ENCODE measurements around the gene LAMTOR3. TPM values are rescaled to one million over a fixed set of nuclear protein-coding genes. Genes with fewer than 3 reads are reported as not detected.

The LAMTOR3 gene
- total and polyA plus RNA-seq, 10 of the 15 experiments (the other 5 are each of a cell fraction or from before 2014, with no cell fraction given), result 30.1 to 120 (median 65.5) TPM

GRCh38 chr4:99845708-99846469 lies 48.3 kb downstream of the LAMTOR3 start (continued):
- TF ChIP-seq SUPT20H (IDR thresholded peaks at IDR 0.05; ENCODE audit: borderline replicate concordance, control insufficient read depth, low read depth, low read length), result no peak
- no peak for TF ChIP-seq ATF2 (IDR thresholded peaks at IDR 0.05; ENCODE audit: low read length)
- TF ChIP-seq ATF3 (IDR thresholded peaks at IDR 0.05; ENCODE audit: borderline replicate concordance, extremely low read depth, low read depth, low read length), result no peak
- TF ChIP-seq NKRF (conservative IDR thresholded peaks at IDR 0.05), result no peak
- TF ChIP-seq IKZF2 (IDR thresholded peaks at IDR 0.05), result 0 out of 4 replicates have a peak, but pooled peaks of 1 of the 2 experiments have one; percentile 18
- no peak for TF ChIP-seq SP1 (IDR thresholded peaks at IDR 0.05; ENCODE audit: low read depth, low read length)
- TF ChIP-seq SUZ12 (IDR thresholded peaks at IDR 0.05; ENCODE audit: unreplicated experiment), result no peak
- TF ChIP-seq SREBF1 (IDR thresholded peaks at IDR 0.05; ENCODE audit: low read length), result no peak
- TF ChIP-seq MTA2 (IDR thresholded peaks at IDR 0.05; ENCODE audit: low read depth), result peak; percentile 64; the same call in 1 of the 2 replicates
- no peak for TF ChIP-seq ZBTB4 (CRISPR knock-in tag; IDR thresholded peaks at IDR 0.05)
- no peak for TF ChIP-seq KAT2A (conservative IDR thresholded peaks at IDR 0.05; ENCODE audit: control insufficient read depth, low read depth, low read length)
- TF ChIP-seq SIX5 (IDR thresholded peaks at IDR 0.05; ENCODE audit: low read depth, low read length, severe bottlenecking), result no peak
- no peak for TF ChIP-seq NFYA (IDR thresholded peaks at IDR 0.05; ENCODE audit: borderline replicate concordance, low read depth, low read length)

All from GM12878 (cell line).